ENCODE results near the gene CDH4.

GRCh38 chr20:61901392-61902220 lies 649.5 kb downstream of the CDH4 start:
- no peak for TF ChIP-seq CTCF (IDR thresholded peaks at IDR 0.05)
- TF ChIP-seq EZH2 (IDR thresholded peaks at IDR 0.05; ENCODE audit: borderline replicate concordance, insufficient read depth, low read depth, low read length, poor library complexity, severe bottlenecking), result no peak

Data from B cell (primary cell).